Measurements from ENCODE around the gene RBAK.

DNA sequence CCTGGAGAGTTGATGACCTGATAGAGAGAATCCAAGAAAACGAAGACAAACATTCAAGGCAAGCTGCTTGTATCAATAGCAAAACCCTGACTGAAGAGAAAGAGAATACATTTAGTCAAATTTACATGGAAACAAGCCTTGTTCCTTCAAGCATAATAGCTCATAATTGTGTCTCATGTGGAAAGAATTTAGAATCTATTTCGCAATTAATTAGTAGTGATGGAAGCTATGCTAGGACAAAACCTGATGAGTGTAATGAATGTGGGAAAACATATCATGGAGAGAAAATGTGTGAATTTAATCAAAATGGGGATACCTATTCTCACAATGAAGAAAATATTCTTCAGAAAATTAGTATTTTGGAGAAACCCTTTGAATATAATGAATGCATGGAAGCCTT, 18.0 kb downstream of the RBAK start:
- TF ChIP-seq, protein P1, sequence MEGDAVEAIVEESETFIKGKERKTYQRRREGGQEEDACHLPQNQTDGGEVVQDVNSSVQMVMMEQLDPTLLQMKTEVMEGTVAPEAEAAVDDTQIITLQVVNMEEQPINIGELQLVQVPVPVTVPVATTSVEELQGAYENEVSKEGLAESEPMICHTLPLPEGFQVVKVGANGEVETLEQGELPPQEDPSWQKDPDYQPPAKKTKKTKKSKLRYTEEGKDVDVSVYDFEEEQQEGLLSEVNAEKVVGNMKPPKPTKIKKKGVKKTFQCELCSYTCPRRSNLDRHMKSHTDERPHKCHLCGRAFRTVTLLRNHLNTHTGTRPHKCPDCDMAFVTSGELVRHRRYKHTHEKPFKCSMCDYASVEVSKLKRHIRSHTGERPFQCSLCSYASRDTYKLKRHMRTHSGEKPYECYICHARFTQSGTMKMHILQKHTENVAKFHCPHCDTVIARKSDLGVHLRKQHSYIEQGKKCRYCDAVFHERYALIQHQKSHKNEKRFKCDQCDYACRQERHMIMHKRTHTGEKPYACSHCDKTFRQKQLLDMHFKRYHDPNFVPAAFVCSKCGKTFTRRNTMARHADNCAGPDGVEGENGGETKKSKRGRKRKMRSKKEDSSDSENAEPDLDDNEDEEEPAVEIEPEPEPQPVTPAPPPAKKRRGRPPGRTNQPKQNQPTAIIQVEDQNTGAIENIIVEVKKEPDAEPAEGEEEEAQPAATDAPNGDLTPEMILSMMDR (IDR thresholded peaks at IDR 0.05) = no peak
- no peak for TF ChIP-seq POLR2A (IDR thresholded peaks at IDR 0.05)
